Fibroblast of the aortic adventitia (primary cell): ENCODE data around the gene TOM1L2. TPM values are rescaled to one million over a fixed set of nuclear protein-coding genes. Genes with fewer than 3 reads are reported as not detected.
"Not testable (repeated sequence)": the region's sequence is repeated elsewhere in the genome, so short reads cannot be mapped to it uniquely, and the experiment has no call there.

Experiments
- DNase-seq: peaks from one replicate; pipeline ENCODE4 v3.0.0-alpha.2; 2010; ENCODE audit warnings: low read depth
- H3K4me3 ChIP-seq: 2 replicates; pipeline ENCODE4 v1.5.1; 2011; ENCODE audit warnings: low read depth, mild to moderate bottlenecking, control low read depth, low read length, moderate library complexity
- total RNA-seq: library from RNA; depleted of rRNA; stranded (reverse); fragments of >200 nt; gene quantifications from 2 replicates; pipeline ENCODE4 v1.2.3, GENCODE V29; 2012; ENCODE audit warnings: low replicate concordance
- TF ChIP-seq, protein P1 (sequence below): IDR thresholded peaks from 2 replicates; pipeline ENCODE4 v1.5.1; 2011; ENCODE audit warnings: mild to moderate bottlenecking, low read length, control low read depth, inconsistent platforms; ENCODE audit not compliant: insufficient read depth

Gene TOM1L2
- total RNA-seq, 1 donor, result 40.3 TPM

DNA sequence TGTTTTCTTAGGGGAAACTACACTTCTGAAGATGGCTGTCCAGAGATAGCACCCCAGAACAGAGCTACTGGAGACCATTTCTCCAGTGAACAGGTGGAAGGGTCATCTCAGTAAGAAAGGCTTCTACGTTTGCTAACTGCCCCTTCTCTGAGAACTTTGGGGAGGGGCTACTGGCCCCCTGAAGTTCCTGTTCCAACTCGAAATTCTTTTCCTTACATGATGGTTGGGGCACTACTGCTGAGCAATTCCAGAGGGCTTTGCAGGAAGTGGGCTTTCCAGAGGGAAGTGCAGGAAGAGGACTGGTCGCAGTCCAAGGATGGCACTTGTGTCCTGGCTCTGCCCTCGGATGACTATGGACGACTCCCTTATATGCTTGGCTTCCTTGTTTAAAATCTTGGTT is 31.2 kb downstream of the TOM1L2 start:
- no peak overlapping the region for H3K4me3 ChIP-seq
- DNase-seq, result no peak
- TF ChIP-seq, protein P1, sequence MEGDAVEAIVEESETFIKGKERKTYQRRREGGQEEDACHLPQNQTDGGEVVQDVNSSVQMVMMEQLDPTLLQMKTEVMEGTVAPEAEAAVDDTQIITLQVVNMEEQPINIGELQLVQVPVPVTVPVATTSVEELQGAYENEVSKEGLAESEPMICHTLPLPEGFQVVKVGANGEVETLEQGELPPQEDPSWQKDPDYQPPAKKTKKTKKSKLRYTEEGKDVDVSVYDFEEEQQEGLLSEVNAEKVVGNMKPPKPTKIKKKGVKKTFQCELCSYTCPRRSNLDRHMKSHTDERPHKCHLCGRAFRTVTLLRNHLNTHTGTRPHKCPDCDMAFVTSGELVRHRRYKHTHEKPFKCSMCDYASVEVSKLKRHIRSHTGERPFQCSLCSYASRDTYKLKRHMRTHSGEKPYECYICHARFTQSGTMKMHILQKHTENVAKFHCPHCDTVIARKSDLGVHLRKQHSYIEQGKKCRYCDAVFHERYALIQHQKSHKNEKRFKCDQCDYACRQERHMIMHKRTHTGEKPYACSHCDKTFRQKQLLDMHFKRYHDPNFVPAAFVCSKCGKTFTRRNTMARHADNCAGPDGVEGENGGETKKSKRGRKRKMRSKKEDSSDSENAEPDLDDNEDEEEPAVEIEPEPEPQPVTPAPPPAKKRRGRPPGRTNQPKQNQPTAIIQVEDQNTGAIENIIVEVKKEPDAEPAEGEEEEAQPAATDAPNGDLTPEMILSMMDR, result no peak

DNA sequence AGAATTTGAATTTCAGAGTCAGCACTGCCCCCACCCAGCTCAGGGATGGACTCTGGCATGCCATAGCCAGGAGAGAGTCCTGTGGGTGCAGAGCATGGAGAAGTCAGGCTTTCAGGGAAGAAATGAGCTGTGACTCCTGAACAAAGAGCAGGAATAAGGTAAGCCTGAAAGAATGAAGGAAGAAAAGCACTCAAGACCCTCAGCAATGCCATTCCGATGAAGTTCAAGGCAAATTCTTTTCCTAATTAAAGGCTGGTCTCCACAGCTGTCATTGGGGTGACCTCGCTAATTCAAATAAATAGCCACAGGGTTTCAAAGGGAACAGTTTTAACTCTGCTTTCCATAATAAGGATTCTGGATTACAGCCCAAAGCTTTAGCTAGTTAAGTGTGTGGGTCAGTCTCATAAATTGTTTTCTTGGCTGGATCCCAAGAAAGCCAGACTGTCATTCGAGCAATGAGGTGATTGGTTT is 31.7 kb downstream of the TOM1L2 start:
- no peak overlapping the region for H3K4me3 ChIP-seq
- peak; percentile 50 for DNase-seq
- TF ChIP-seq, protein P1, result no peak

DNA sequence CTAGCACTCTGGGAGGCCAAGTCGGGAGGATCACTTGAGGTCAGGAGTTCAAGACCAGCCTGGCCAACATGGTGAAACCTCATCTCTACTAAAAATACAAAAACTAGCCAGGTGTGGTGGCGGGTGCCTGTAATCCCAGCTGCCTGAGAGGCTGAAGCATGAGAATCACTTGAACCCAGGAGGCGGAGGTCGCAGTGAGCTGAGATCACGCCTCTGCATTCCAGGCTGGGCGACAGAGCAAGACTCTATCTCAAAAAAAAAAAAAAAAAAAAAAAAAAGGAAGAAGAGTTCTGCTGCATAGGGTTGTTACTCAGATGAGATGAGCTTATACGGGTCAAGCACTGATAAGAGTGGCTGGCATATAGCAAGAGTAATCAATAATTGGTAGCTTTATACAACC is 32.3 kb downstream of the TOM1L2 start:
- DNase-seq, result not testable (repeated sequence)

DNA sequence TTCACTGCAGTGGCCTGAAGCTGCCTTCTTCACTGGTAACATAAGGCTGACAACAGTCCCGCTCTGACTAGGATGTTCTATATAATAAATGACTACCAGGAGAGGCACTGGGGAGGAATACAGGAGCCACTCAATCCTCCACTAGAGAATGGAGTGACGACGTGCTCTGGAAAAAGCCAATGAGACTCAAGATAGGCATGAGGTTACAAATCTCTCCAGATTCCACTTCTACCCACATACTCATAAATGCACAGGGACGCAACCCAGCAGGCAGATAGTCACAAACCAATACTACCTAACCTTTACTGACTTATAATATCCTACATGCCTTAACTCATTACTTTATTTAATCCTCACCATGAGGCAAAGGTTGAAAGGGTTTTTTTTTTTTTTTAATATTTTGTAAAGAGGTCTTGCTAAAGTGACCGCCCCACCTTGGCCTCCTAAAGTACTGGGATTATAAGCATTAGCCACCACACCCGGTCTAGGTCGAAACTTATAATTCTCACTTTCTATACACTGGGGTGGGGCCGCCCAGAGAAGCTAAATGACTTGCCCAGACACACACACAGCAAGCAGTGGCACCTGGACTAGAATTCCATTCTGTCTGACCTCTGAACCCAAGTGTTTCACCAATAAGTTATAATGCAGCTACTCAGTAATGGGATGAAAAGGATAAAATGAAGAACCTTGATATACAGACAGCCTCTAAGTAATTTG is 33.7 kb downstream of the TOM1L2 start:
- no peak overlapping the region for H3K4me3 ChIP-seq
- TF ChIP-seq, protein P1, result no peak
- DNase-seq, result no peak

More for the DNA sequence above, 32.3 kb downstream of the TOM1L2 start:
- H3K4me3 ChIP-seq, result not testable (repeated sequence)

DNA sequence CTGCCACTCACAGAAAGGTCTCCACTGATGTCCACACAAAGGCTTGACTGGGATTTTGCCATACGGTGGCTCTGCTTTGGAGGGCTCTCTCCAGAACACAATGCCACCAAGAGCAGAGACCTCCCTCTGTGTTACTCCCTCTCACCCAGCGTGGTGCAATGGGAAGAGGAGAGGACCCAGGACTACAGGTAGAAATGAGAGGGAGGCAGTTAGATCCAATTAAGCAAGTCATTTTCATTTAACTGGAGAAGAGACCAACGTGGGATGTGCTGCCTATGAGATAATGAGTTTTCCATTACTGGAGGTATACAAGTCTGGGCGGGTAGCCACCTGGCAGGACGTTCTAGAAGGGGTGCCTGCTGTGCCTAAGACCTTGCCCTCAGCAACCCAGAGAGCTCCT is 34.2 kb downstream of the TOM1L2 start:
- TF ChIP-seq, protein P1, result no peak

DNA sequence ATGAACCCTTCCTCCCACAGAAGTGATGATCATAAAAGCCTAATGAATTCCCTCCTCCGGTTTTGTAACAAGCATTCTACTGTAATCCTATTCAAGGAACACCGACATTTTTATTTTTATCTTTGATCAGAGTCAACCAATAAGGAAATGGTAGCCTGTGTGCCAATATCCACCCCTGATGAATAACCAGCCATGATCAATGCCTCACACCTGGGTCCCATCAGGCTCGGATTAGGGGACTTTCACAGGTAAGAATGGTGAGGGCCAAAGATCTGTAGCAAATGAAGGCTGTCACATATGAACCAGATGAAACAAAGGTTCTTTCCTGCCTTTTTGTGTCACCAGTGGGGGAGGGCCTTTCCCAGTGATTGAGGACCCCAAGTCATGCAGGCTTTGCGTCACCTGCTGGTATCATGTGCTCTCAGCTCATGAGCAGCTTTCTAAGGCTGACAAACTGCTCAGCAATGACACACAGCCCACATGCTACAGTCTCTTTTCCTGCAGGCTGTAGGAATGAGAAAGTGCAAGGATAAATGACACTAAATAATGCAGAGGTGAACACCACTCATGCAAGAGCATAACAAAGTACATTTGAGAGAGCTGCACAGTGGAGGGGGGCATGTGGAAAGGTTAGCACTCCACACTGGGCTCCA is 34.9 kb downstream of the TOM1L2 start:
- H3K4me3 ChIP-seq, result no peak overlapping the region
- no peak for DNase-seq
- TF ChIP-seq, protein P1, result no peak

More for the DNA sequence above, 34.2 kb downstream of the TOM1L2 start:
- no peak for DNase-seq
- H3K4me3 ChIP-seq, result no peak overlapping the region
